ENCODE data around the gene MARVELD1.
"Not testable (repeated sequence)": the region's sequence is repeated elsewhere in the genome, so short reads cannot be mapped to it uniquely, and the experiment has no call there.

Gene MARVELD1

GRCh38 chr10:97690133-97690532 lies 23.4 kb upstream of the MARVELD1 start:
- no peaks in the 10 kb centered on the region for H3K36me3 ChIP-seq (ENCODE audit: control insufficient read depth, insufficient read depth, low read length)
- no peak overlapping the region for H3K27ac ChIP-seq
- no peaks in the 10 kb centered on the region for H3K9me3 ChIP-seq (ENCODE audit: control insufficient read depth, low read length)

GRCh38 chr10:97698072-97698655 lies 15.4 kb upstream of the MARVELD1 start:
- H3K79me2 ChIP-seq; H3K4me2 ChIP-seq (ENCODE audit: low read length); H2AFZ ChIP-seq; H3K9ac ChIP-seq; H3K27ac ChIP-seq; H3K27me3 ChIP-seq (ENCODE audit: control insufficient read depth, insufficient read depth, low read length); H3K4me1 ChIP-seq; H3K36me3 ChIP-seq (ENCODE audit: control insufficient read depth, insufficient read depth, low read length); H3K9me3 ChIP-seq (ENCODE audit: control insufficient read depth, low read length); H3K4me3 ChIP-seq (ENCODE audit: low read depth, low read length): not testable (repeated sequence)

More at GRCh38 chr10:97690133-97690532, 23.4 kb upstream of the MARVELD1 start:
- Histone ChIP-seq H2AFZ (no peak overlapping the region), H3K79me2 (peaks cover 4% of the 10 kb centered on the region), H3K4me1 (peaks cover 16% of the 10 kb centered on the region), H3K9ac (no peak overlapping the region), H3K27me3 (ENCODE audit: control insufficient read depth, insufficient read depth, low read length) (no peaks in the 10 kb centered on the region), H3K4me2 (ENCODE audit: low read length) (no peak overlapping the region), H3K4me3 (ENCODE audit: low read depth, low read length) (no peak overlapping the region)
- TF ChIP-seq CTCF (IDR thresholded peaks at IDR 0.05) = no peak

- no peak overlapping the region for H3K4me2 ChIP-seq (ENCODE audit: low read length)
- H3K9ac ChIP-seq = no peak overlapping the region
- H3K9me3 ChIP-seq (ENCODE audit: control insufficient read depth, low read length) = no peaks in the 10 kb centered on the region
- no peak overlapping the region for H3K4me3 ChIP-seq (ENCODE audit: low read depth, low read length)
- TF ChIP-seq CTCF (IDR thresholded peaks at IDR 0.05) = peak; percentile 79
- no peak overlapping the region for H2AFZ ChIP-seq
- no peaks in the 10 kb centered on the region for H3K36me3 ChIP-seq (ENCODE audit: control insufficient read depth, insufficient read depth, low read length)
- no peak overlapping the region for H3K27ac ChIP-seq
- no peaks in the 10 kb centered on the region for H3K27me3 ChIP-seq (ENCODE audit: control insufficient read depth, insufficient read depth, low read length)
- no peaks in the 10 kb centered on the region for H3K79me2 ChIP-seq
- no peaks in the 10 kb centered on the region for H3K4me1 ChIP-seq
Measured at GRCh38 chr10:97701438-97702069, 12.0 kb upstream of the MARVELD1 start.

GRCh38 chr10:97703398-97704067 lies 10.0 kb upstream of the MARVELD1 start:
- Histone ChIP-seq H3K4me1 (no peaks in the 10 kb centered on the region), H3K4me3 (ENCODE audit: low read depth, low read length) (no peak overlapping the region), H3K27ac (no peak overlapping the region), H3K79me2 (no peaks in the 10 kb centered on the region), H3K9ac (no peak overlapping the region), H3K36me3 (ENCODE audit: control insufficient read depth, insufficient read depth, low read length) (no peaks in the 10 kb centered on the region), H3K9me3 (ENCODE audit: control insufficient read depth, low read length) (no peaks in the 10 kb centered on the region), H2AFZ (no peak overlapping the region), H3K27me3 (ENCODE audit: control insufficient read depth, insufficient read depth, low read length) (no peaks in the 10 kb centered on the region), H3K4me2 (ENCODE audit: low read length) (no peak overlapping the region)
- TF ChIP-seq CTCF (IDR thresholded peaks at IDR 0.05) = no peak

- H3K9me3 ChIP-seq (ENCODE audit: control insufficient read depth, low read length) = no peaks in the 10 kb centered on the region
Measured at GRCh38 chr10:97704341-97704740, 9.2 kb upstream of the MARVELD1 start.

More at GRCh38 chr10:97704341-97704740, 9.2 kb upstream of the MARVELD1 start:
- Histone ChIP-seq H3K36me3 (ENCODE audit: control insufficient read depth, insufficient read depth, low read length) (no peaks in the 10 kb centered on the region), H3K4me2 (ENCODE audit: low read length) (no peak overlapping the region), H3K79me2 (no peaks in the 10 kb centered on the region), H2AFZ (no peak overlapping the region), H3K4me3 (ENCODE audit: low read depth, low read length) (no peak overlapping the region), H3K9ac (no peak overlapping the region), H3K4me1 (no peaks in the 10 kb centered on the region), H3K27ac (no peak overlapping the region), H3K27me3 (ENCODE audit: control insufficient read depth, insufficient read depth, low read length) (no peaks in the 10 kb centered on the region)
- TF ChIP-seq CTCF (IDR thresholded peaks at IDR 0.05) = no peak
